ENCODE measurements around the gene NOP14. TPM values are rescaled to one million over a fixed set of nuclear protein-coding genes. Genes with fewer than 3 reads are reported as not detected.

NOP14 gene
- total and polyA plus RNA-seq, 2 donors (not counting 3 experiments of a cell fraction or from before 2014, with no cell fraction given): 9.5 to 45.2 TPM

DNA sequence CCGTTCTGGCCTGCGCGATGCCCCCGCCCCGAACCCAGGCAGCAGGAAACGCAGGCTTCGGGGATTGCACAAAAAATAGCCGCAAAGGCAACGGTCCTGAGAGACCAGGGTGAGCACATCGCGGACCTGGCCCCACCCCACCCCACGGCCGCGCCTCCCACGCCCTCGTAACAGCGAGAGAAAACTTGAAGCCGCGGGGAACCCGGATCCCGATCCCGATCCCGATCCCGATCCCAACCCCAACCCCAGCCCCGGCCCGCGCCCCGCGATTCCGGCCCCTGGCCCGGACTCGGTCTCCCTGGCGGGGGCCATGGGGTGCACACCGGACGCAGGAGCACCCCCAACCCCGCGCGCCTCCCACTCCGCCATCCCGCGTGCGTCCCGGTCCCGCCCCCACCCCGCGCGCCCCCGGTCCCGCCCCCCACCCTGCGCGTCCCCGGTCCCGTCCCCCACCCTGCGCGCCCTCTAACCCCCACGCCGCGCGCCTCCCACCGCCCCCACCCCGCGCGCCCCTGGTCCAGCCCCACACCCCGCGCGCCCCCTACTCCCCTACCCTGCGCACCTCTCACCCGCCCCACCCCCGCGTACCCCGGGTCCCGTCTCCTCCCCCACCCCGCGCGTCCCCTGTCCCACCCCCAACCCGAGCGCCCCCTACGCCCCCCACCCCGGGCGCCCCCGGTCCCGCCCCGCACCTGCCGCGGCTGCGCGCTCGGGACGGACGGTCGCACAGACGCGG, 29.0 kb downstream of the NOP14 start:
- no peaks in the 10 kb centered on the region for H3K27me3 ChIP-seq (ENCODE audit: control insufficient read depth in 2 of 2, insufficient read depth in 2 of 2, low read length in 2 of 2)
- H3K4me2 ChIP-seq (ENCODE audit: insufficient read depth, low read length): peak overlapping the region; percentile 53
- H3K9me1 ChIP-seq (replicated peaks; ENCODE audit: control insufficient read depth, extremely low read depth, insufficient read depth, low read length): no peaks in the 10 kb centered on the region
- dilution Hi-C loops (cut with MboI; ENCODE audit: extremely low pct_ligation_motif_present, low sequenced_read_pairs) (no loop called here), intact Hi-C loops (cut with micrococcal nuclease) (loop anchor here (2.0 to 5.0 kb wide), 2 partner anchors 92 to 177 kb away; partner anchors contain the start of genes ADD1 and TNIP2)
- H3K9me3 ChIP-seq (replicated peaks; ENCODE audit: control insufficient read depth, insufficient read depth, low read length): no peaks in the 10 kb centered on the region
- H3K9ac ChIP-seq (replicated peaks; ENCODE audit: extremely low read depth, insufficient read depth, low read length): peak overlapping the region; percentile 55
- peaks cover 10 to 27% of the 10 kb centered on the region in 2 experiments for H3K36me3 ChIP-seq (ENCODE audit: control insufficient read depth in 2 of 2, extremely low read depth in 1 of 2, insufficient read depth in 2 of 2, low read length in 2 of 2)
- no TSS peak for BruUV-seq (replicated peaks)
- DNase-seq (ENCODE audit: low read depth, low spot score) (peak; percentile 20), FAIRE-seq (no peak)
- H2AFZ ChIP-seq (ENCODE audit: low read depth, low read length): peak overlapping the region; percentile 17
- POLR2A ChIA-PET: no interaction called here
- no peaks in the 10 kb centered on the region for H4K20me1 ChIP-seq (replicated peaks; ENCODE audit: control insufficient read depth, extremely low read depth, insufficient read depth, low read length)
- TF ChIP-seq POLR2AphosphoS5 (IDR thresholded peaks at IDR 0.05; ENCODE audit: insufficient read depth, low read depth, low read length): peak; percentile 34
- TF ChIP-seq EZH2 (IDR thresholded peaks at IDR 0.05; ENCODE audit: borderline replicate concordance, low read depth, low read length, severe bottlenecking): no peak
- peaks cover 28% of the 10 kb centered on the region for H3K4me1 ChIP-seq (ENCODE audit: control insufficient read depth, extremely low read depth, insufficient read depth, low read length)
- CTCF ChIA-PET: interaction anchor here (1.2 kb wide), 1 partner anchor 15 kb away, joined by 3 read pairs; no protein-coding TSS in a partner anchor
- peaks cover 18% of the 10 kb centered on the region for H3K79me2 ChIP-seq (ENCODE audit: control insufficient read depth, insufficient read depth, low read length)
- H3K27ac ChIP-seq (ENCODE audit: insufficient read depth, low read depth, low read length): no peak overlapping the region
- peak overlapping the region; percentile 51 to 65 (median 57) for H3K4me3 ChIP-seq (replicated peaks in 1 of 3; ENCODE audit: insufficient read depth in 1 of 3, low read depth in 1 of 3, low read length in 3 of 3)

DNA sequence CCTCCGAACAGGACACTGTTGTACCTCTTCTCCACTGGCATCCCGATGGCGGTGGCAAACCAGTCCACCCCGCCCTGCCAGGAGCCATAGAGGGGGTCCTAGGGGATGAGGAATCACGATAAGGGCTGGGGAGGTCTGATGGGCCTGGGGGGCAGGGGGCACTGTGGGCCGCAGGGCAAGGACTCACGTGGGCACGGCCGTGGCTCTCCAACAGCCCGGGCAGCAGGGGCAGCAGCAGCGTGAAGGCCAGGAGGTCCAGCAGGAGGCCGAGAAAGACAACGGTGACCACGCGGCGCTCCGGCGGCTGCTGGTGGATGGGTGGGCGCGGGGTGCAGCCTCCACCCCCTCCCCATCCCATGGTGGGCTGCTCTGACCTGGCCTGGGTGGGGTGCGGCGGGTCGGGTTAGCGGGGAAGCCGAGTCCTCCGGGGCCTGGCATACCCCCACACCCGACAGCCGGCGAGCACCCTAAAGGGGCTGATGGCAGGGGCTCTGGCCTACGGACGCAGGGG, 29.6 kb downstream of the NOP14 start:
- Histone ChIP-seq H3K27me3 (ENCODE audit: control insufficient read depth in 2 of 2, insufficient read depth in 2 of 2, low read length in 2 of 2) (no peaks in the 10 kb centered on the region), H2AFZ (ENCODE audit: low read depth, low read length) (peak overlapping the region; percentile 17), H3K4me3 (replicated peaks in 1 of 3; ENCODE audit: insufficient read depth in 1 of 3, low read depth in 1 of 3, low read length in 3 of 3) (peak overlapping the region; percentile 51 to 65 (median 57)), H4K20me1 (replicated peaks; ENCODE audit: control insufficient read depth, extremely low read depth, insufficient read depth, low read length) (no peaks in the 10 kb centered on the region), H3K79me2 (ENCODE audit: control insufficient read depth, insufficient read depth, low read length) (peaks cover 18% of the 10 kb centered on the region), H3K9me1 (replicated peaks; ENCODE audit: control insufficient read depth, extremely low read depth, insufficient read depth, low read length) (no peaks in the 10 kb centered on the region), H3K36me3 (ENCODE audit: control insufficient read depth in 2 of 2, extremely low read depth in 1 of 2, insufficient read depth in 2 of 2, low read length in 2 of 2) (peaks cover 8 to 25% of the 10 kb centered on the region in 2 experiments), H3K27ac (ENCODE audit: insufficient read depth, low read depth, low read length) (no peak overlapping the region), H3K4me2 (ENCODE audit: insufficient read depth, low read length) (peak overlapping the region; percentile 53), H3K4me1 (ENCODE audit: control insufficient read depth, extremely low read depth, insufficient read depth, low read length) (peaks cover 28% of the 10 kb centered on the region), H3K9ac (replicated peaks; ENCODE audit: extremely low read depth, insufficient read depth, low read length) (peak overlapping the region; percentile 55), H3K9me3 (replicated peaks; ENCODE audit: control insufficient read depth, insufficient read depth, low read length) (no peaks in the 10 kb centered on the region)
- intact Hi-C loops (cut with micrococcal nuclease) (loop anchor here (1.0 to 5.0 kb wide), 3 partner anchors 91 to 177 kb away; partner anchors contain the start of genes ADD1 and TNIP2), dilution Hi-C loops (cut with MboI; ENCODE audit: extremely low pct_ligation_motif_present, low sequenced_read_pairs) (no loop called here)
- TF ChIP-seq JUN (IDR thresholded peaks at IDR 0.05; ENCODE audit: borderline replicate concordance, insufficient read depth, insufficient read length, low read depth): no peak
- no peak for TF ChIP-seq POLR2AphosphoS5 (IDR thresholded peaks at IDR 0.05; ENCODE audit: insufficient read depth, low read depth, low read length)
- TF ChIP-seq EZH2 (IDR thresholded peaks at IDR 0.05; ENCODE audit: borderline replicate concordance, low read depth, low read length, severe bottlenecking): no peak
- no peak for TF ChIP-seq GATA2 (IDR thresholded peaks at IDR 0.05; ENCODE audit: insufficient read depth, insufficient read length, low read depth, low read length)
- TF ChIP-seq FOS (IDR thresholded peaks at IDR 0.05; ENCODE audit: borderline replicate concordance, insufficient read depth, low read length): no peak
- TF ChIP-seq, protein P1, sequence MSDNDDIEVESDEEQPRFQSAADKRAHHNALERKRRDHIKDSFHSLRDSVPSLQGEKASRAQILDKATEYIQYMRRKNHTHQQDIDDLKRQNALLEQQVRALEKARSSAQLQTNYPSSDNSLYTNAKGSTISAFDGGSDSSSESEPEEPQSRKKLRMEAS (IDR thresholded peaks at IDR 0.05; ENCODE audit: insufficient read depth, insufficient read length): no peak
- no peak for TF ChIP-seq MYC (IDR thresholded peaks at IDR 0.05; ENCODE audit: low read depth, low read length)
- FAIRE-seq (no peak), DNase-seq (ENCODE audit: low read depth, low spot score) (peak; percentile 33)
- no TSS peak for BruUV-seq (replicated peaks)
- ChIA-PET POLR2A (no interaction called here), CTCF (no interaction called here)

All from endothelial cell of umbilical vein (primary cell).